ENCODE data around the gene TBC1D10A.

The TBC1D10A gene

GRCh38 chr22:30265131-30265720 lies 61.5 kb downstream of the TBC1D10A start:
- DNase-seq, result peak; percentile 66

- DNase-seq, result no peak
Observed at GRCh38 chr22:30263883-30264282, 62.9 kb downstream of the TBC1D10A start.

GRCh38 chr22:30262917-30263741 lies 63.6 kb downstream of the TBC1D10A start:
- DNase-seq, result peak; percentile 93

- DNase-seq, result no peak
Observed at GRCh38 chr22:30262112-30262511, 64.6 kb downstream of the TBC1D10A start.

GRCh38 chr22:30261134-30261533 lies 65.6 kb downstream of the TBC1D10A start:
- no peak for DNase-seq

- no peak for DNase-seq
Observed at GRCh38 chr22:30260682-30261081, 66.1 kb downstream of the TBC1D10A start.

GRCh38 chr22:30260276-30260675 lies 66.5 kb downstream of the TBC1D10A start:
- no peak for DNase-seq

GRCh38 chr22:30254314-30254713 lies 72.4 kb downstream of the TBC1D10A start:
- DNase-seq, result no peak

GRCh38 chr22:30253205-30253852 lies 73.4 kb downstream of the TBC1D10A start:
- no peak for DNase-seq

GRCh38 chr22:30252411-30253204 lies 74.1 kb downstream of the TBC1D10A start:
- no peak for DNase-seq

- no peak for DNase-seq
Observed at GRCh38 chr22:30251711-30252110, 75.0 kb downstream of the TBC1D10A start.

- DNase-seq, result no peak
Observed at GRCh38 chr22:30250661-30251267, 76.0 kb downstream of the TBC1D10A start.

- no peak for DNase-seq
Observed at GRCh38 chr22:30250039-30250565, 76.6 kb downstream of the TBC1D10A start.

- no peak for DNase-seq
Observed at GRCh38 chr22:30249049-30250038, 77.4 kb downstream of the TBC1D10A start.

GRCh38 chr22:30248484-30248883 lies 78.3 kb downstream of the TBC1D10A start:
- no peak for DNase-seq

GRCh38 chr22:30247974-30248373 lies 78.8 kb downstream of the TBC1D10A start:
- DNase-seq, result no peak

GRCh38 chr22:30247561-30247960 lies 79.2 kb downstream of the TBC1D10A start:
- DNase-seq, result no peak

GRCh38 chr22:30246814-30247376 lies 79.8 kb downstream of the TBC1D10A start:
- DNase-seq, result no peak

- peak; percentile 84 for DNase-seq
Observed at GRCh38 chr22:30245985-30246813, 80.5 kb downstream of the TBC1D10A start, which contains the start of gene LIF. LIF (minus strand) TSS chr22:30246759; CDS start chr22:30246695, 64 bp downstream.
